ENCODE data around the gene TBC1D8.
A peak's percentile ranks its signal among the peaks of the same experiment; 100 is the strongest.

Gene TBC1D8

DNA sequence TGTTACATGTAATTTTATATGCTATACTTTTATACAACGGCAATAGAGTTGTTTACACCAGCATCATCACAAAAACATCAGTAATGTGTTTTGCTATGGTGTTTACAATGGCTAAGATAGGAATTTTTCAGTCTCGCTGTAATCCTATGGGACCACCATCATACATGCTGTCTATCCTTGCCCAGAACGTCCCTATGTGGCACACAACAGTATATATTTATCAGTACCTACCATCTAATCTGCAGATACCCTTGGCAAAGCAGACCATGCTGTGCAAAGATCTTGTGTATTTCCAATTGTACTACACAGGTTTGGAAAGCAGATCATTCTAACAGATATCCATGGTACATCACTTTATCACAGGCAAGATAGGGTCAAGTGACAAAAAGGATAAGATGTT is 133.8 kb downstream of the TBC1D8 start:
- H3K4me3 ChIP-seq (ENCODE audit: control insufficient read depth, low read depth, low read length), result no peak overlapping the region
- TF ChIP-seq, protein P1, sequence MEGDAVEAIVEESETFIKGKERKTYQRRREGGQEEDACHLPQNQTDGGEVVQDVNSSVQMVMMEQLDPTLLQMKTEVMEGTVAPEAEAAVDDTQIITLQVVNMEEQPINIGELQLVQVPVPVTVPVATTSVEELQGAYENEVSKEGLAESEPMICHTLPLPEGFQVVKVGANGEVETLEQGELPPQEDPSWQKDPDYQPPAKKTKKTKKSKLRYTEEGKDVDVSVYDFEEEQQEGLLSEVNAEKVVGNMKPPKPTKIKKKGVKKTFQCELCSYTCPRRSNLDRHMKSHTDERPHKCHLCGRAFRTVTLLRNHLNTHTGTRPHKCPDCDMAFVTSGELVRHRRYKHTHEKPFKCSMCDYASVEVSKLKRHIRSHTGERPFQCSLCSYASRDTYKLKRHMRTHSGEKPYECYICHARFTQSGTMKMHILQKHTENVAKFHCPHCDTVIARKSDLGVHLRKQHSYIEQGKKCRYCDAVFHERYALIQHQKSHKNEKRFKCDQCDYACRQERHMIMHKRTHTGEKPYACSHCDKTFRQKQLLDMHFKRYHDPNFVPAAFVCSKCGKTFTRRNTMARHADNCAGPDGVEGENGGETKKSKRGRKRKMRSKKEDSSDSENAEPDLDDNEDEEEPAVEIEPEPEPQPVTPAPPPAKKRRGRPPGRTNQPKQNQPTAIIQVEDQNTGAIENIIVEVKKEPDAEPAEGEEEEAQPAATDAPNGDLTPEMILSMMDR (conservative IDR thresholded peaks at IDR 0.05; ENCODE audit: control insufficient read depth, insufficient read depth, low read depth, low read length), result no peak
- no peak for DNase-seq (ENCODE audit: low read depth)

DNA sequence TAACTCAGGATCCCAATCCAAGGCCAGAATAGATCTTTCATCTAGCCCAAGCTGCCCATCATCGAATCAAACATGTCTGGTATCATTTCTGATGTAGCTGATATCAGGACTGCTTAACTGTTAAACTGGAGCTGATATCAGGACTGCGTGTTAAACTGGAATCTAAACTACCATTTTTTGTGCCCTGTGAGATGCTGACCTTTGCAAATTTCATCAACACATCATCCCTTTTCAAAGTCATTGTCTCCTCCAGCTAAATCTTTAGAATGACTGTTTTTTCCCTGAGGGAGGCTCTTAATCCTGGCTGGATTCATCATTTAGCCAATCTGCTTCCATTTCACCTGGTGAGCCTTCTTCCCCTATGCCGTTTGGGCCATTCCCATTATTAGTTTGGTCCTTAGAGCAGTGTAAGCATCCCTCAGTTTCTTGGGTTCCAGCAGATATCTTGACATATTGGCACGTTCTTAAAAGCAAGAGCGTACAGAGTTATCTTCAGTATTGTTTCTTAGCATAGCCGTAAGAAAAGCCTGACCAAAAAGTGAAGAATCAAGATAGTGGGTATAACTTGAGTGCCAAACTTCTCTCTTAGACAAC is 136.8 kb downstream of the TBC1D8 start:
- DNase-seq (ENCODE audit: low read depth), result no peak
- TF ChIP-seq, protein P1 (conservative IDR thresholded peaks at IDR 0.05; ENCODE audit: control insufficient read depth, insufficient read depth, low read depth, low read length), result no peak
- H3K4me3 ChIP-seq (ENCODE audit: control insufficient read depth, low read depth, low read length), result no peak overlapping the region

DNA sequence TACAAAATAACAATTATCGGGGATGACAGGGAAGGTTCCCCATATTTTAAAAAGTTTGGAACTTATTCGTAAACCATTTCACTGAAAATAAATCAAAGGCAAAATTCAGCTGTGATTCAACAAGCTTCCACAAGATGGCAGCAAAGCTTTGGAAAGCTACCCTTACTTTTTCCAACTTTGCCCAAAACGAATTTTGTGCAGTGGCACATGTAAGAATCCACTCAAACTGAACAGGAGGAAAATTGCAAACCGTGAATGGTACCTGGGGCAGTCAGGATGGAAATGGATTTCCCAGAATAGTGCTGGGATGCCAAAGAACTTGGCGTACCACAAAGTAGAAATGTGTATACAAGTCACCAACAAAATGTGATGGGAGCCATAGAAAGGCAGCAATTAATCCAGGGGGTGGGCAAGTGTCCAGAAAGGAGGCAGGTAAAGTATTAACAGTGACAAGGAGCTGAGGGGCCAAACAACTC is 138.4 kb downstream of the TBC1D8 start:
- DNase-seq (ENCODE audit: low read depth), result peak; percentile 57
- no peak overlapping the region for H3K4me3 ChIP-seq (ENCODE audit: control insufficient read depth, low read depth, low read length)
- TF ChIP-seq, protein P1 (conservative IDR thresholded peaks at IDR 0.05; ENCODE audit: control insufficient read depth, insufficient read depth, low read depth, low read length), result peak; percentile 80

DNA sequence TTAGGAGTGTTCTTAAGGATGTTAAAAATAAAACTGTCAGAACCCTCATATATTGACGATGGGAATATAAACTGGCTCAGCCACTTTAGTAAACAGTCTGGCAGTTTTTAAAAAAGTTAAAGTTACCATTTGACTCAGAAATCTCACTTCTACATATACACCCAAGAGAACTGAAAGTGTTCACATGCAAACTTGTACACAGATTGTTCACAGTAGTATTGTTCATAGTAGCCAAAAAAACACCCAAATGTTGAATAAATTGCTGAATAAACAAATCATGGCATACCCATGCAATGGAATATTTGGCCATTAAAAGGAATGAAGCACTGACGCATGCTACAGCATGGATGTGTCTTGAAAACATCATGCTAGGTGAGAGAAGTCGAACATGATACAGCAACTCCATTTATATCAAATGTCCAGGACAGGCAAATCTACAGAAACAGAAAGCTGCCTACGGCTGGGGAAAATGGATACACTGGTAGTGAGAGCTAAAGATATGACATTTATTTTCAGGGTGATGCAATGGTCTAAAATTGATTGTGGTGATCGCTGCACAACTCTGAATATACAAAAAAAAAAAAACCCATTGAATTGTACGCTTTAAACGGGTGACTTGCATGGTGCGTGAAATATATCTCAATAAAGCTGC is 139.0 kb downstream of the TBC1D8 start:
- peak; percentile 18 for DNase-seq (ENCODE audit: low read depth)

DNA sequence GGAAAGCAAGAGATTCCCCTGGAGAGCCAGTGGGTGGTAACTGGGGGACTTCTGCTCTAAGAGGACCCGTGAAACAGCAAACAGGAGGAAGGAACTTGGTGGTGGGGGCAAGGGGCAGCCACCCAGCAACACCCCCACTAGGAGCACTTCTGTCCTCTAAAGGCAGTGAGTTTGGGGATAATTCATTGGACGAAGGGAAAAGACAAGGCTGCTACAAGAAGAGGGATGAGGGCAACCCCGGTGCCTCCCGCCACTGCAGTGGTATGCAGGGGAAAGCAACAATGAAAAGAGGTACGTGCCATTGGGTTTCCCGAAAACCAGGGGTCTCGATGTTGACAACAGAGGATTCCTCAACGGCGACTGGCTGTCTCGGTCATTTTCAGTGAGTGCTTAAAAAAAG is 140.0 kb downstream of the TBC1D8 start:
- H3K4me3 ChIP-seq (ENCODE audit: control insufficient read depth, low read depth, low read length), result no peak overlapping the region
- TF ChIP-seq, protein P1 (conservative IDR thresholded peaks at IDR 0.05; ENCODE audit: control insufficient read depth, insufficient read depth, low read depth, low read length), result no peak
- DNase-seq (ENCODE audit: low read depth), result no peak

More for the DNA sequence above, 139.0 kb downstream of the TBC1D8 start:
- TF ChIP-seq, protein P1 (conservative IDR thresholded peaks at IDR 0.05; ENCODE audit: control insufficient read depth, insufficient read depth, low read depth, low read length), result no peak
- H3K4me3 ChIP-seq (ENCODE audit: control insufficient read depth, low read depth, low read length), result no peak overlapping the region

DNA sequence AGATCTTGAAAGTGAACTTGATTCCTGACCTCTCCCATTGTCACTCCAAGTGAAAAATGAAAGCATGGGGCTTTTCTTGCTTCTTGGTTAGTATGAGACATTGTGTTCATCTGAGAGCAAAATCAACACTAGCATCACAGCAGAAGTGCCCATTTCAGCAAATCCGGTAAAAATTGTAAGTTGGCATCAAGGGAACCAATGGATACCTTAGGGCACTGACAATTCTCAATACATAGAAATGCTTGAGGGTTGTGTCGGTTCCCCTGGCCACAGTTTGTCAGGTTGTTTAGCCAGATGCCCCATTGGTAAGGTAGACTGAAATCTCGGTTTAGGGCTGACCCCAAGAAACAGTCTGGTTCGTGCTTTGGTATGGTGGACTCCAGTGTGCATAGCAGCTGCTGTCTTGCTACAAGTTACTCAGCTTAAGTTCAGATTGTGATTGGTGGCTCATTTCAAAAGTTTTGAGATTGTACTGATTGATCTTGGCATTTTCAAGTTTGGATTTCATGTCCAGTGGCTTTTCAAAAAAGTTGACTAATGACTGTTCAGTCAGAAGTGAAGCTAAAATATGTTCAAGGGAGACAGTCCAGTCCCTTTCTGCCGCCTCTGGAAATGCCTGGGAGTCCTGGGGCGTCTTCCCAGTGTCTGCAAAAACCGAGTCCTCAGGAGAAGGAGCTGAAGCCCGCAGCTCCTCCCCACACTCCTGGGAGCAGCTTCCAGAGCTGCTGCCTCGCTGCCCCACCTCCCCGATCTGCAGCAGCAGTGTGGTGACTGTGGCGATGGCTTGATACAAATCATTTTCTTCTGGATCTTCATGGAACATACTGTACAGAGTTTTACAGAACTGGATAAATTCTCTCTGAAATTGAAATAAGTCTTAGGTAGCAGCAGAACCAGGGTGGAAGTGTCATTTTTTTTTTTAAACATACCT is 143.5 kb downstream of the TBC1D8 start:
- peak; percentile 19 for DNase-seq (ENCODE audit: low read depth)
- H3K4me3 ChIP-seq (ENCODE audit: control insufficient read depth, low read depth, low read length), result no peak overlapping the region
- TF ChIP-seq, protein P1 (conservative IDR thresholded peaks at IDR 0.05; ENCODE audit: control insufficient read depth, insufficient read depth, low read depth, low read length), result no peak
